IMR-90 (cell line): ENCODE measurements around the gene TOP2B. TPM values are rescaled to one million over a fixed set of nuclear protein-coding genes. Genes with fewer than 3 reads are reported as not detected.

Source experiments
- ATAC-seq: fragments of 200-7000 bp; cut with Tn5 transposase; 2 replicates; pipeline ENCODE4 v1.9.1; 2020; ENCODE audit warnings: low read depth, mild to moderate bottlenecking, moderate library complexity
- BruUV-seq: library from RNA; stranded (reverse); fragments of 400-500 nt; replicated peaks from 2 replicates; lab custom pipeline; 2021; lab: Mats Ljungman, UMichigan
- CTCF ChIA-PET: fragments of 300-600 bp; formaldehyde crosslinking; extraction: SDS; loops from one replicate; lab custom pipeline; 2021; ENCODE audit warnings: antibody characterized with exemption; lab: Yijun Ruan, JAX
- POLR2A ChIA-PET: fragments of 300-600 bp; sonication (Branson Sonifier 250); formaldehyde crosslinking; loops from one replicate; lab custom pipeline; 2022; ENCODE audit warnings: antibody characterized with exemption; ENCODE audit not compliant: unreplicated experiment; lab: Charles Lee
- DNase-seq: peaks from one replicate; pipeline ENCODE4 v3.0.0; 2013
- H2AFZ ChIP-seq: replicated peaks from 2 replicates; pipeline ENCODE3; 2013; ENCODE audit warnings: low read length, mild to moderate bottlenecking; ENCODE audit not compliant: poor library complexity
- H2AK5ac ChIP-seq: 2 replicates; pipeline ENCODE4 v1.6.1; 2013; ENCODE audit warnings: low read depth, low read length, inconsistent platforms
- H2AK9ac ChIP-seq: replicated peaks from 2 replicates; pipeline ENCODE3; 2013; ENCODE audit warnings: mild to moderate bottlenecking, low read depth, low read length, moderate library complexity; ENCODE audit not compliant: poor library complexity
- H2BK120ac ChIP-seq: 2 replicates; pipeline ENCODE4 v1.6.1; 2013; ENCODE audit warnings: low read depth, low read length, inconsistent platforms
- H2BK15ac ChIP-seq: 3 replicates; pipeline ENCODE4 v1.6.1; 2013; ENCODE audit warnings: low read depth, low read length, inconsistent platforms
- H2BK20ac ChIP-seq: 2 replicates; pipeline ENCODE4 v1.6.1; 2013; ENCODE audit warnings: low read depth, mild to moderate bottlenecking, inconsistent platforms, low read length, moderate library complexity
- H2BK5ac ChIP-seq: 2 replicates; pipeline ENCODE4 v1.6.1; 2013; ENCODE audit warnings: mild to moderate bottlenecking, low read depth, low read length, inconsistent platforms; ENCODE audit not compliant: poor library complexity, severe bottlenecking
- H3K14ac ChIP-seq: replicated peaks from 2 replicates; pipeline ENCODE4 v1.6.1; 2013; ENCODE audit warnings: low read depth, low read length, inconsistent platforms
- H3K18ac ChIP-seq: 2 replicates; pipeline ENCODE4 v1.6.1; 2013; ENCODE audit warnings: low read depth, low read length, control low read depth
- H3K23ac ChIP-seq: 2 replicates; pipeline ENCODE4 v1.6.1; 2013; ENCODE audit warnings: low read depth, low read length, inconsistent platforms
- H3K27ac ChIP-seq: 2 replicates; pipeline ENCODE4 v1.5.1; 2013; ENCODE audit warnings: mild to moderate bottlenecking, control low read depth, low read length; ENCODE audit not compliant: insufficient read depth
- H3K27me3 ChIP-seq: 2 replicates; pipeline ENCODE4 v1.6.1; 2013; ENCODE audit warnings: low read length; ENCODE audit not compliant: control insufficient read depth, insufficient read depth
- H3K36me3 ChIP-seq: 2 replicates; pipeline ENCODE4 v1.6.1; 2013; ENCODE audit warnings: low read length, mixed read lengths; ENCODE audit not compliant: control insufficient read depth, insufficient read depth
- H3K4ac ChIP-seq: 2 replicates; pipeline ENCODE4 v1.6.1; 2013; ENCODE audit warnings: low read depth, low read length, inconsistent platforms
- H3K4me1 ChIP-seq: 2 replicates; pipeline ENCODE4 v1.6.1; 2013; ENCODE audit warnings: low read length, mixed read lengths; ENCODE audit not compliant: control insufficient read depth, insufficient read depth
- H3K4me2 ChIP-seq: 2 replicates; pipeline ENCODE4 v1.6.1; 2013; ENCODE audit warnings: low read depth, mild to moderate bottlenecking, control low read depth, low read length, moderate library complexity
- H3K4me3 ChIP-seq: 2 replicates; pipeline ENCODE4 v1.5.1; 2013; ENCODE audit warnings: low read depth, mild to moderate bottlenecking, control low read depth, low read length, moderate library complexity; ENCODE audit not compliant: insufficient read depth
- H3K56ac ChIP-seq: 2 replicates; pipeline ENCODE4 v1.6.1; 2013; ENCODE audit warnings: low read length, inconsistent platforms; ENCODE audit not compliant: insufficient read depth; ENCODE audit errors: extremely low read depth
- H3K79me1 ChIP-seq, 2 experiments: 2 replicates each; pipeline ENCODE4 v1.6.1; 2013; ENCODE audit warnings: low read length in 2 of 2, inconsistent platforms in 1 of 2, low read depth in 1 of 2
- H3K9ac ChIP-seq: 2 replicates; pipeline ENCODE4 v1.6.1; 2013; ENCODE audit warnings: low read depth, low read length, control low read depth
- H3K9me1 ChIP-seq: 2 replicates; pipeline ENCODE4 v1.6.1; 2013; ENCODE audit warnings: low read length, inconsistent platforms; ENCODE audit not compliant: insufficient read depth
- H3K9me3 ChIP-seq: 2 replicates; pipeline ENCODE4 v1.6.1; 2013; ENCODE audit warnings: low read length; ENCODE audit not compliant: control insufficient read depth, insufficient read depth
- H4K20me1 ChIP-seq: 2 replicates; pipeline ENCODE4 v1.6.1; 2013; ENCODE audit warnings: low read length, inconsistent platforms; ENCODE audit not compliant: insufficient read depth
- H4K5ac ChIP-seq: 2 replicates; pipeline ENCODE4 v1.6.1; 2013; ENCODE audit warnings: mild to moderate bottlenecking, low read depth, low read length, control low read depth
- H4K8ac ChIP-seq, 2 experiments: 2 replicates each; pipeline ENCODE4 v1.6.1; 2013; ENCODE audit warnings: low read depth in 2 of 2, low read length in 2 of 2, control low read depth in 1 of 2, inconsistent platforms in 1 of 2
- H4K91ac ChIP-seq: 2 replicates; pipeline ENCODE4 v1.6.1; 2013; ENCODE audit warnings: low read depth, low read length, inconsistent platforms; ENCODE audit not compliant: insufficient read depth
- MAZ ChIP-seq: IDR thresholded peaks from 2 replicates; pipeline ENCODE4 v1.6.1; 2012; ENCODE audit warnings: low read depth, mild to moderate bottlenecking, low read length, improper control_type of control experiment, moderate library complexity, borderline replicate concordance
- MXI1 ChIP-seq: IDR thresholded peaks from 2 replicates; pipeline ENCODE4 v1.6.1; 2012; ENCODE audit warnings: low read depth, mild to moderate bottlenecking, low read length, moderate library complexity, borderline replicate concordance
- NFE2L2 ChIP-seq: fragments of 150-350 bp; IDR thresholded peaks from 2 replicates; pipeline ENCODE4 v1.6.1; 2016; ENCODE audit warnings: low read depth, mild to moderate bottlenecking, low read length
- POLR2A ChIP-seq: IDR thresholded peaks from 2 replicates; pipeline ENCODE4 v1.6.1; 2012; ENCODE audit warnings: mild to moderate bottlenecking, low read depth, low read length
- SMC3 ChIP-seq: fragments of 150-350 bp; IDR thresholded peaks from 2 replicates; pipeline ENCODE4 v1.6.1; 2016; ENCODE audit warnings: low read depth, mild to moderate bottlenecking, antibody characterized with exemption, low read length, moderate library complexity
- USF2 ChIP-seq: fragments of 150-350 bp; IDR thresholded peaks from 2 replicates; pipeline ENCODE4 v1.6.1; 2017; ENCODE audit warnings: mild to moderate bottlenecking, antibody characterized with exemption, low read length, low read depth
- WGBS, 2 experiments: methylation state at CpG; one replicate each; pipeline versions ENCODE4 v1.1.5 to v1.1.7; 2013; ENCODE audit warnings: missing lambda C conversion rate in 2 of 2; ENCODE audit not compliant: insufficient read length in 1 of 2; ENCODE audit errors: extremely low coverage in 2 of 2; 5-methylcytosine and 5-hydroxymethylcytosine counted together
- dilution Hi-C: fragments of 300-500 bp; cut with HindIII; formaldehyde crosslinking; loops from one replicate; pipeline ENCODE4 v1.14.3; 2018; ENCODE audit warnings: low sequenced_read_pairs; ENCODE audit not compliant: unreplicated experiment
- in situ Hi-C: fragments of 300-500 bp; cut with MboI; formaldehyde crosslinking; loops from 3 replicates; pipeline ENCODE4 v1.14.3; 2019; ENCODE audit warnings: low sequenced_read_pairs, inconsistent platforms, mixed read lengths
- intact Hi-C: fragments of 100-400 bp; cut with micrococcal nuclease; formaldehyde crosslinking; loops from 2 replicates; pipeline ENCODE4 v1.10.0; 2022
- polyA plus RNA-seq, 3 experiments: library from polyadenylated mRNA; depleted of rRNA; stranded (reverse); fragments of >200 nt; gene quantifications; 2 replicates each; pipeline ENCODE4 v1.2.3, GENCODE V29; 2012; ENCODE audit warnings: low replicate concordance in 1 of 3
- total RNA-seq: library from RNA; depleted of rRNA; stranded (reverse); fragments of >200 nt; gene quantifications from 2 replicates; pipeline ENCODE4 v1.2.3, GENCODE V29; 2012
- TF ChIP-seq, protein P1 (sequence below): fragments of 150-350 bp; IDR thresholded peaks from 2 replicates; pipeline ENCODE4 v1.6.1; 2016; ENCODE audit warnings: low read depth, mild to moderate bottlenecking, low read length, moderate library complexity, borderline replicate concordance
- TF ChIP-seq, protein P2 (sequence below): conservative IDR thresholded peaks from 2 replicates; pipeline ENCODE4 v1.5.1; 2012; ENCODE audit warnings: mild to moderate bottlenecking, low read depth, low read length, improper control_type of control experiment

The TOP2B gene
- total and polyA plus RNA-seq, 2 of the 4 experiments (the other 2 are of a cell fraction), result 45.5 to 53.4 TPM

- Histone ChIP-seq H3K27me3 (peaks cover 2% of the 10 kb centered on the region; the same call in 1 of the 2 replicates), H3K4me2 (no peak overlapping the region), H3K4ac (no peak overlapping the region), H3K27ac (no peak overlapping the region), H2BK15ac (no peak overlapping the region), H3K56ac (no peak overlapping the region), H3K9me3 (no peaks in the 10 kb centered on the region), H3K23ac (no peak overlapping the region), H3K9me1 (no peaks in the 10 kb centered on the region), H3K36me3 (no peaks in the 10 kb centered on the region), H3K79me1 (no peaks in the 10 kb centered on the region), H2BK120ac (no peak overlapping the region), H3K18ac (no peak overlapping the region), H3K4me1 (no peaks in the 10 kb centered on the region), H2AFZ (no peak overlapping the region), H2AK5ac (no peak overlapping the region), H4K8ac (no peak overlapping the region), H3K14ac (no peak overlapping the region), H2AK9ac (no peak overlapping the region), H4K20me1 (no peaks in the 10 kb centered on the region), H4K91ac (no peak overlapping the region), H4K5ac (no peak overlapping the region), H2BK20ac (no peak overlapping the region), H2BK5ac (no peak overlapping the region), H3K4me3 (no peak overlapping the region), H3K9ac (no peak overlapping the region)
- TF ChIP-seq, protein P1, sequence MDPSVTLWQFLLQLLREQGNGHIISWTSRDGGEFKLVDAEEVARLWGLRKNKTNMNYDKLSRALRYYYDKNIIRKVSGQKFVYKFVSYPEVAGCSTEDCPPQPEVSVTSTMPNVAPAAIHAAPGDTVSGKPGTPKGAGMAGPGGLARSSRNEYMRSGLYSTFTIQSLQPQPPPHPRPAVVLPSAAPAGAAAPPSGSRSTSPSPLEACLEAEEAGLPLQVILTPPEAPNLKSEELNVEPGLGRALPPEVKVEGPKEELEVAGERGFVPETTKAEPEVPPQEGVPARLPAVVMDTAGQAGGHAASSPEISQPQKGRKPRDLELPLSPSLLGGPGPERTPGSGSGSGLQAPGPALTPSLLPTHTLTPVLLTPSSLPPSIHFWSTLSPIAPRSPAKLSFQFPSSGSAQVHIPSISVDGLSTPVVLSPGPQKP, result no peak
- TF ChIP-seq POLR2A, result no peak
- TF ChIP-seq MXI1, result no peak
- TF ChIP-seq MAZ, result no peak
- no peak for TF ChIP-seq NFE2L2
- TF ChIP-seq USF2, result no peak
- TF ChIP-seq, protein P2, sequence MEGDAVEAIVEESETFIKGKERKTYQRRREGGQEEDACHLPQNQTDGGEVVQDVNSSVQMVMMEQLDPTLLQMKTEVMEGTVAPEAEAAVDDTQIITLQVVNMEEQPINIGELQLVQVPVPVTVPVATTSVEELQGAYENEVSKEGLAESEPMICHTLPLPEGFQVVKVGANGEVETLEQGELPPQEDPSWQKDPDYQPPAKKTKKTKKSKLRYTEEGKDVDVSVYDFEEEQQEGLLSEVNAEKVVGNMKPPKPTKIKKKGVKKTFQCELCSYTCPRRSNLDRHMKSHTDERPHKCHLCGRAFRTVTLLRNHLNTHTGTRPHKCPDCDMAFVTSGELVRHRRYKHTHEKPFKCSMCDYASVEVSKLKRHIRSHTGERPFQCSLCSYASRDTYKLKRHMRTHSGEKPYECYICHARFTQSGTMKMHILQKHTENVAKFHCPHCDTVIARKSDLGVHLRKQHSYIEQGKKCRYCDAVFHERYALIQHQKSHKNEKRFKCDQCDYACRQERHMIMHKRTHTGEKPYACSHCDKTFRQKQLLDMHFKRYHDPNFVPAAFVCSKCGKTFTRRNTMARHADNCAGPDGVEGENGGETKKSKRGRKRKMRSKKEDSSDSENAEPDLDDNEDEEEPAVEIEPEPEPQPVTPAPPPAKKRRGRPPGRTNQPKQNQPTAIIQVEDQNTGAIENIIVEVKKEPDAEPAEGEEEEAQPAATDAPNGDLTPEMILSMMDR, result no peak
- no peak for TF ChIP-seq SMC3
- in situ Hi-C loops (no loop called here), dilution Hi-C loops (no loop called here), intact Hi-C loops (no loop called here)
- DNase-seq (no peak), ATAC-seq (no peak)
- CTCF ChIA-PET, result interaction anchor here (0.9 kb wide), 1 partner anchor 8 kb away, joined by 3 read pairs; no protein-coding TSS in a partner anchor
- no CpG with 5 or more reads among the region's 4 CpGs for WGBS, 2 experiments
- POLR2A ChIA-PET, result no interaction called here
- no TSS peak for BruUV-seq
Observed at GRCh38 chr3:25706213-25706612, 41.5 kb upstream of the TOP2B start.
